SK-N-SH (cell line): Measurements from ENCODE around the gene MIS12.

Experiments used
- EP300 ChIP-seq, 2 experiments: IDR thresholded peaks; 2 replicates each; pipeline versions ENCODE4 v1.4.0 to v1.6.1; 2012; ENCODE audit warnings: borderline replicate concordance in 1 of 2, low read depth in 1 of 2, low read length in 1 of 2
- EZH2phosphoT487 ChIP-seq: fragments of 200-600 bp; sonication (generic); IDR thresholded peaks from 2 replicates; pipeline ENCODE4 v1.6.1; 2017; ENCODE audit warnings: low read depth, mixed run types, mild to moderate bottlenecking, antibody characterized with exemption, moderate library complexity, borderline replicate concordance
- GABPA ChIP-seq: IDR thresholded peaks from 2 replicates; pipeline ENCODE4 v1.4.0; 2012; ENCODE audit warnings: low read depth, mild to moderate bottlenecking
- JUND ChIP-seq: IDR thresholded peaks from 2 replicates; pipeline ENCODE4 v1.4.0; 2012
- SIN3A ChIP-seq: IDR thresholded peaks from 2 replicates; pipeline ENCODE4 v1.6.1; 2012; ENCODE audit warnings: low read depth, mild to moderate bottlenecking, low read length, moderate library complexity, borderline replicate concordance
- YY1 ChIP-seq: IDR thresholded peaks from 2 replicates; pipeline ENCODE4 v1.4.0; 2012; ENCODE audit warnings: low read depth, mild to moderate bottlenecking
- TF ChIP-seq, protein P1 (sequence below): fragments of 200-600 bp; sonication (generic); IDR thresholded peaks from 2 replicates; pipeline ENCODE4 v1.6.1; 2017; ENCODE audit warnings: antibody characterized with exemption, mild to moderate bottlenecking, moderate library complexity
- TF ChIP-seq, protein P2 (sequence below): IDR thresholded peaks from 2 replicates; pipeline ENCODE4; 2012
- TF ChIP-seq, protein P3 (sequence below): IDR thresholded peaks from 2 replicates; pipeline ENCODE4 v1.4.0; 2012; ENCODE audit warnings: low read depth, borderline replicate concordance

DNA sequence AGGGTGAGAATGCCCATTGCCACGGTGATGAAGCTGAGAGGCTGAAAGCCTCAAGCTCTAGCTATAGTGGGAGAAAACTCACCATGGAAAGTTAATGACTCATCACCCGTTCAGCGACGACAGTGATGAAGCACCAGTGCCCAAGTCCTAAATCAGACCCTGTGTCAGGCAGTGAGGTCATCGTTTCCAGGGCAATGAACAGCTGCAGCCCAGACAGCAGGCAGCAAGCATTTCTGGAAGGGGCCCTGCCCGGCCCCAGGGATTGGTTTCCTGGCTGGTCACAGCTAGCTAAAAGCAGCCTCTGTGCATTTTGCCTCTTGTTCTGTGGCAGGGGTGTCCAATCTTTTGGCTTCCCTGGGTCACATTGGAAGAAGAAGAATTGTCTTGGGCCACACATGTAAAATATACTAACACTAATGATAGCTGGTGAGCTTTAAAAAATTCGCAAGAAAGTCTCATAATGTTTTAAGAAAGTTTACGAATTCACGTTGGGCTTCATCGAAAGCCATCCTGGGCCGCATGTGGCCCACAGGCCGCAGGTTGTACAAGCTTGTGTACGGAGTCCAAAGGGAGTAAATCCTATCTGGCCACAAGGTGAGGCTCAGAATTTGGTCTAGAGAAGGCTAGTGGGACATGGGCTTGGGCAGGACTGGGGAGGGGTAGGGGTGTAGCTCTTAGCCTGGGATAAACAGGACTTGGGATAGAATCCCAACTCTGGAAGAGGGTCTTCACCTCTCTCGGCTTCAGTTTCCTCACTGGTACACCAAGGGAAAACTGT lies 40.6 kb downstream of the MIS12 start:
- TF ChIP-seq, protein P1, sequence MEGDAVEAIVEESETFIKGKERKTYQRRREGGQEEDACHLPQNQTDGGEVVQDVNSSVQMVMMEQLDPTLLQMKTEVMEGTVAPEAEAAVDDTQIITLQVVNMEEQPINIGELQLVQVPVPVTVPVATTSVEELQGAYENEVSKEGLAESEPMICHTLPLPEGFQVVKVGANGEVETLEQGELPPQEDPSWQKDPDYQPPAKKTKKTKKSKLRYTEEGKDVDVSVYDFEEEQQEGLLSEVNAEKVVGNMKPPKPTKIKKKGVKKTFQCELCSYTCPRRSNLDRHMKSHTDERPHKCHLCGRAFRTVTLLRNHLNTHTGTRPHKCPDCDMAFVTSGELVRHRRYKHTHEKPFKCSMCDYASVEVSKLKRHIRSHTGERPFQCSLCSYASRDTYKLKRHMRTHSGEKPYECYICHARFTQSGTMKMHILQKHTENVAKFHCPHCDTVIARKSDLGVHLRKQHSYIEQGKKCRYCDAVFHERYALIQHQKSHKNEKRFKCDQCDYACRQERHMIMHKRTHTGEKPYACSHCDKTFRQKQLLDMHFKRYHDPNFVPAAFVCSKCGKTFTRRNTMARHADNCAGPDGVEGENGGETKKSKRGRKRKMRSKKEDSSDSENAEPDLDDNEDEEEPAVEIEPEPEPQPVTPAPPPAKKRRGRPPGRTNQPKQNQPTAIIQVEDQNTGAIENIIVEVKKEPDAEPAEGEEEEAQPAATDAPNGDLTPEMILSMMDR = no peak
- TF ChIP-seq YY1 (no peak), EP300 (IDR thresholded peaks at IDR 0.05; ENCODE audit: borderline replicate concordance in 1 of 2, low read depth in 1 of 2, low read length in 1 of 2) (peak; percentile 47 to 89), SIN3A (peak; percentile 95; the same call in 1 of the 2 replicates), GABPA (no peak), JUND (peak; percentile 99), EZH2phosphoT487 (no peak)
- TF ChIP-seq, protein P2, sequence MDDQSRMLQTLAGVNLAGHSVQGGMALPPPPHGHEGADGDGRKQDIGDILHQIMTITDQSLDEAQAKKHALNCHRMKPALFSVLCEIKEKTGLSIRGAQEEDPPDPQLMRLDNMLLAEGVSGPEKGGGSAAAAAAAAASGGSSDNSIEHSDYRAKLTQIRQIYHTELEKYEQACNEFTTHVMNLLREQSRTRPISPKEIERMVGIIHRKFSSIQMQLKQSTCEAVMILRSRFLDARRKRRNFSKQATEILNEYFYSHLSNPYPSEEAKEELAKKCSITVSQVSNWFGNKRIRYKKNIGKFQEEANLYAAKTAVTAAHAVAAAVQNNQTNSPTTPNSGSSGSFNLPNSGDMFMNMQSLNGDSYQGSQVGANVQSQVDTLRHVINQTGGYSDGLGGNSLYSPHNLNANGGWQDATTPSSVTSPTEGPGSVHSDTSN = peak; percentile 100
- TF ChIP-seq, protein P3, sequence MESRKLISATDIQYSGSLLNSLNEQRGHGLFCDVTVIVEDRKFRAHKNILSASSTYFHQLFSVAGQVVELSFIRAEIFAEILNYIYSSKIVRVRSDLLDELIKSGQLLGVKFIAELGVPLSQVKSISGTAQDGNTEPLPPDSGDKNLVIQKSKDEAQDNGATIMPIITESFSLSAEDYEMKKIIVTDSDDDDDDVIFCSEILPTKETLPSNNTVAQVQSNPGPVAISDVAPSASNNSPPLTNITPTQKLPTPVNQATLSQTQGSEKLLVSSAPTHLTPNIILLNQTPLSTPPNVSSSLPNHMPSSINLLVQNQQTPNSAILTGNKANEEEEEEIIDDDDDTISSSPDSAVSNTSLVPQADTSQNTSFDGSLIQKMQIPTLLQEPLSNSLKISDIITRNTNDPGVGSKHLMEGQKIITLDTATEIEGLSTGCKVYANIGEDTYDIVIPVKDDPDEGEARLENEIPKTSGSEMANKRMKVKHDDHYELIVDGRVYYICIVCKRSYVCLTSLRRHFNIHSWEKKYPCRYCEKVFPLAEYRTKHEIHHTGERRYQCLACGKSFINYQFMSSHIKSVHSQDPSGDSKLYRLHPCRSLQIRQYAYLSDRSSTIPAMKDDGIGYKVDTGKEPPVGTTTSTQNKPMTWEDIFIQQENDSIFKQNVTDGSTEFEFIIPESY = peak; percentile 53; the same call in 1 of the 2 replicates
